Activated CD8-positive, alpha-beta T cell treated with anti-CD3 and anti-CD28 coated beads for 36 hours (primary cell): ENCODE measurements around the gene ZNRF2. TPM values are rescaled to one million over a fixed set of nuclear protein-coding genes. Genes with fewer than 3 reads are reported as not detected.
"Not testable (repeated sequence)": the region's sequence is repeated elsewhere in the genome, so short reads cannot be mapped to it uniquely, and the experiment has no call there.

Experiments used
- ATAC-seq: fragments of 200-7000 bp; cut with Tn5 transposase; one replicate; pipeline ENCODE4 v1.10.0; 2021; ENCODE audit warnings: mild to moderate bottlenecking, moderate library complexity
- CTCF ChIA-PET: fragments of 350-600 bp; sonication (Branson Sonifier 250); formaldehyde crosslinking; loops from one replicate; lab custom pipeline; 2021; ENCODE audit warnings: antibody characterized with exemption; lab: Charles Lee
- POLR2A ChIA-PET: fragments of 350-600 bp; sonication (Branson Sonifier 250); formaldehyde crosslinking; loops from one replicate; lab custom pipeline; 2021; ENCODE audit warnings: antibody characterized with exemption; lab: Charles Lee
- DNase-seq: peaks from one replicate; pipeline ENCODE4 v3.0.0-alpha.2; 2020
- H3K27ac Mint-ChIP-seq: one replicate; pipeline ENCODE4 v1.8.0; 2021; ENCODE audit warnings: mild to moderate bottlenecking, mixed read lengths
- H3K27me3 Mint-ChIP-seq: one replicate; pipeline ENCODE4 v1.8.0; 2021; ENCODE audit warnings: mixed read lengths
- H3K36me3 Mint-ChIP-seq: one replicate; pipeline ENCODE4 v1.8.0; 2021; ENCODE audit warnings: low read depth, mixed read lengths
- H3K4me1 Mint-ChIP-seq: one replicate; pipeline ENCODE4 v1.8.0; 2021; ENCODE audit warnings: low read depth, mixed read lengths
- H3K4me3 Mint-ChIP-seq: one replicate; pipeline ENCODE4 v1.8.0; 2021; ENCODE audit warnings: mild to moderate bottlenecking, moderate library complexity, mixed read lengths
- H3K9me3 Mint-ChIP-seq: one replicate; pipeline ENCODE4 v1.8.0; 2021; ENCODE audit warnings: mixed read lengths
- intact Hi-C: fragments of 100-400 bp; cut with micrococcal nuclease; formaldehyde crosslinking; loops from one replicate; pipeline ENCODE4 v1.10.0; 2022
- total RNA-seq, 2 experiments: library from RNA; stranded (reverse); gene quantifications; one replicate each; pipeline ENCODE4 v1.2.3, GENCODE V29; 2021
- TF ChIP-seq, protein P1 (sequence below): fragments of 200-600 bp; IDR thresholded peaks from one replicate; pipeline ENCODE4 v1.8.0; 2022; ENCODE audit warnings: antibody characterized with exemption, mild to moderate bottlenecking

Gene ZNRF2
- total RNA-seq, 2 experiments from 2014 or later = 8.9 to 9.7 TPM

DNA sequence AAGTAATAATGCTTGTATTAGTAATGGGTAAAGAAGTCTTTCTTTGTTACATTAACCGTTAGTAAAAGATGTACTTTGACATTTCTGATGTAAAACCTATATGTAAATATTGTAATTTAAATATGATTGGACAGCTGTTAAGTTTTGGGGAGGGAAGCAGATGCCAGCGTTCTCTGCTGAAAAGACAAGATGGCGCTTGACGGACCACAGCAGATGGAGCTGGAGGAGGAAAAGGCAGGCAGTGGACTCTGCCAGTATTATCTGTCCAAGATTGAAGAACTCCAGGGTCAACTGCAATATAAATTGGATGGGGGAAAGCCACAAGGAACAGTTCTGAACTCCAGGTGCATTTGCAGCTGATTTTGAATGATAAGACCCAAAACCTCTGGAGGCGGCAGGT lies 86.9 kb downstream of the ZNRF2 start:
- H3K4me3 Mint-ChIP-seq = no peak overlapping the region
- peaks cover 5% of the 10 kb centered on the region for H3K36me3 Mint-ChIP-seq
- TF ChIP-seq, protein P1, sequence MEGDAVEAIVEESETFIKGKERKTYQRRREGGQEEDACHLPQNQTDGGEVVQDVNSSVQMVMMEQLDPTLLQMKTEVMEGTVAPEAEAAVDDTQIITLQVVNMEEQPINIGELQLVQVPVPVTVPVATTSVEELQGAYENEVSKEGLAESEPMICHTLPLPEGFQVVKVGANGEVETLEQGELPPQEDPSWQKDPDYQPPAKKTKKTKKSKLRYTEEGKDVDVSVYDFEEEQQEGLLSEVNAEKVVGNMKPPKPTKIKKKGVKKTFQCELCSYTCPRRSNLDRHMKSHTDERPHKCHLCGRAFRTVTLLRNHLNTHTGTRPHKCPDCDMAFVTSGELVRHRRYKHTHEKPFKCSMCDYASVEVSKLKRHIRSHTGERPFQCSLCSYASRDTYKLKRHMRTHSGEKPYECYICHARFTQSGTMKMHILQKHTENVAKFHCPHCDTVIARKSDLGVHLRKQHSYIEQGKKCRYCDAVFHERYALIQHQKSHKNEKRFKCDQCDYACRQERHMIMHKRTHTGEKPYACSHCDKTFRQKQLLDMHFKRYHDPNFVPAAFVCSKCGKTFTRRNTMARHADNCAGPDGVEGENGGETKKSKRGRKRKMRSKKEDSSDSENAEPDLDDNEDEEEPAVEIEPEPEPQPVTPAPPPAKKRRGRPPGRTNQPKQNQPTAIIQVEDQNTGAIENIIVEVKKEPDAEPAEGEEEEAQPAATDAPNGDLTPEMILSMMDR = no peak
- H3K27ac Mint-ChIP-seq = no peak overlapping the region
- DNase-seq (no peak), ATAC-seq (no peak)
- ChIA-PET CTCF (interaction anchor here (1.2 to 1.4 kb wide), 2 partner anchors 19 to 96 kb away, joined by 3 read pairs; no protein-coding TSS in a partner anchor), POLR2A (interaction anchor here (0.6 to 0.7 kb wide), 2 partner anchors 77 to 86 kb away, joined by 3 to 4 read pairs; no protein-coding TSS in a partner anchor)
- no peaks in the 10 kb centered on the region for H3K27me3 Mint-ChIP-seq
- intact Hi-C loops = no loop called here
- H3K4me1 Mint-ChIP-seq = no peaks in the 10 kb centered on the region
- H3K9me3 Mint-ChIP-seq = no peaks in the 10 kb centered on the region

DNA sequence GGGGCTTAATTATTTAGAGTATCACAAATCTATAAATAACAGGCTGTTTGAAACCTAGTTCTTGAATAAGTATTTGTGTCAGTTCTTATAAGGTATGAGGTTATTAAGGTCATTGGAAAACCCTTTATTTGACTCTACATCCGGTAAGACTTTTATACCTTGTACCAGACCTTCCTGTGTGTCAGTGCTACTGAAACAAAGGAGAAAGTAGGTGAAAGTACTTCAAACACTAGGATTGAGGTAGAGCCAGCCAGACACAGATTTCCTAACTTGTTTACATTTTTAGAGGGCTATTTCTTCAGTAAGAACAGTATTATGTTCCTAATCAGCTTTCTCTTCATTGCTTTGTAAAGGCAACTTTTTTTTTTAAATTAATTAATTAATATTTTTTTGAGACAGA lies 93.9 kb downstream of the ZNRF2 start:
- Mint-ChIP-seq H3K27me3 (no peaks in the 10 kb centered on the region), H3K27ac (no peak overlapping the region), H3K36me3 (no peaks in the 10 kb centered on the region), H3K9me3 (peaks cover 2% of the 10 kb centered on the region), H3K4me3 (no peak overlapping the region), H3K4me1 (no peaks in the 10 kb centered on the region)
- CTCF ChIA-PET = no interaction called here
- no peak for ATAC-seq
- TF ChIP-seq, protein P1 = no peak
- DNase-seq = no peak
- intact Hi-C loops = no loop called here
- POLR2A ChIA-PET = interaction anchor here (0.6 kb wide), 1 partner anchor 289 kb away, joined by 3 read pairs; no protein-coding TSS in a partner anchor

DNA sequence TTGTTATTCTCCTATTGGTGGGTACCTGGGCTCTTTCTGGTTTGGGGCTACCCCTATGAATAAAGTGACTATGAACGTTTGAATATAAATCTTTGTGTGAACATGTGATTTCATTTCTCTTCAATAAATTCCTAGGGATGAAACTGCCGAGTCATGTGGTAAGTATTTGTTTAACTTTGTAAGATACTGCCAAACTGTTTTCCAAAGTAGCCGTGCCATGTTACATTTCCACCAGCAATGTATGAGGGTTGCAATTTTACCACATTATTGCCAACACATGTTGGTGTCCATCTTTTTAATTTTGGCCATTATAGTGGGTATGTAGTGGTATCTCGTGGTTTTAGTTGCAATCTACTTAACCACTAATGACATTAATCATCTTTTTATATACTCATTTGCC lies 94.7 kb downstream of the ZNRF2 start:
- intact Hi-C loops = no loop called here
- TF ChIP-seq, protein P1 = no peak
- no peak for DNase-seq
- Mint-ChIP-seq H3K27ac (no peak overlapping the region), H3K4me3 (no peak overlapping the region), H3K27me3 (no peaks in the 10 kb centered on the region), H3K36me3 (no peaks in the 10 kb centered on the region), H3K4me1 (no peaks in the 10 kb centered on the region), H3K9me3 (peaks cover 2% of the 10 kb centered on the region)
- no peak for ATAC-seq
- POLR2A ChIA-PET = no interaction called here
- CTCF ChIA-PET = no interaction called here

DNA sequence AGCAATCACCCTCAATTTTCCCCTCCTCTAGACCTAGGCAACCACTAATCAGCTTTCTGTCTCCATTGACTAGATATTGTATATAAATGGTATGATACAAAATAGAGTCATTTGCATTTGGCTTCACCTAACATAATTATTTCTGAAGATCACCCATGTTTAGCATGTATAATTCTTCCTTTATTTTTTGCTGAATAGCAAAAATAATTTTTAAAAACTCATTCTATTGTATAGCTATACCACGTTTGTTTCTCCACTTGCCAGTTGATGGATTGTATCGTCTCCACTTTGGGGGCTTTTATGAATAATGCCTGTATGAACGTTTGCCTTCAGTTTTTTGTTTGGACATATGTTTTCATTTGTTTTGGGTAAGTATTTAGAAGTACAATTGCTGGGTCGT lies 95.3 kb downstream of the ZNRF2 start:
- no peak overlapping the region for H3K27ac Mint-ChIP-seq
- intact Hi-C loops = no loop called here
- H3K27me3 Mint-ChIP-seq = no peaks in the 10 kb centered on the region
- TF ChIP-seq, protein P1 = no peak
- ATAC-seq (no peak), DNase-seq (no peak)
- no peaks in the 10 kb centered on the region for H3K4me1 Mint-ChIP-seq
- peaks cover 2% of the 10 kb centered on the region for H3K9me3 Mint-ChIP-seq
- H3K4me3 Mint-ChIP-seq = no peak overlapping the region
- CTCF ChIA-PET = no interaction called here
- POLR2A ChIA-PET = interaction anchor here (0.6 kb wide), 1 partner anchor 33 kb away, joined by 3 read pairs; no protein-coding TSS in a partner anchor
- no peaks in the 10 kb centered on the region for H3K36me3 Mint-ChIP-seq

DNA sequence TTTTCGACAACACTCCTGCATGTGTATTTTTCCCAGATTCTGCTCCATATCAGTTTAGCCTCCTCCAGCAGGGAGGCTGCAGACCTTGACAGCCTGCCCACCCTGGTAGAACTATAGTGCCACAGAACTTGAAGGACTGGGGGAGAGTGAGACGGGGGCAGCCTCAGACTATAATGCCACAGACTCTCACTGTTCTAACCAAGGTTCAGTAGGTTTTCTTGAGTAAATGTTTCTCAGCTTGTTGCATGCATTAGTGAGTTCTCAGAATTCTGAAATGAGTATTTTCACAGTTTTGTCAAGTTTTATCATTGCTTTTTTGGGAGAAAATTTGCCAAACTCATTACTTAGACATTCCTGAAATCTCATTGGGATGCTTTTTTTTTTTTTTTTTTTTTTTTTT lies 95.9 kb downstream of the ZNRF2 start:
- POLR2A ChIA-PET = no interaction called here
- intact Hi-C loops = no loop called here
- TF ChIP-seq, protein P1 = no peak
- no peak overlapping the region for H3K4me3 Mint-ChIP-seq
- peaks cover 2% of the 10 kb centered on the region for H3K9me3 Mint-ChIP-seq
- H3K4me1 Mint-ChIP-seq = no peaks in the 10 kb centered on the region
- DNase-seq (no peak), ATAC-seq (no peak)
- H3K27ac Mint-ChIP-seq = no peak overlapping the region
- CTCF ChIA-PET = no interaction called here
- H3K36me3 Mint-ChIP-seq = no peaks in the 10 kb centered on the region
- H3K27me3 Mint-ChIP-seq = no peaks in the 10 kb centered on the region

DNA sequence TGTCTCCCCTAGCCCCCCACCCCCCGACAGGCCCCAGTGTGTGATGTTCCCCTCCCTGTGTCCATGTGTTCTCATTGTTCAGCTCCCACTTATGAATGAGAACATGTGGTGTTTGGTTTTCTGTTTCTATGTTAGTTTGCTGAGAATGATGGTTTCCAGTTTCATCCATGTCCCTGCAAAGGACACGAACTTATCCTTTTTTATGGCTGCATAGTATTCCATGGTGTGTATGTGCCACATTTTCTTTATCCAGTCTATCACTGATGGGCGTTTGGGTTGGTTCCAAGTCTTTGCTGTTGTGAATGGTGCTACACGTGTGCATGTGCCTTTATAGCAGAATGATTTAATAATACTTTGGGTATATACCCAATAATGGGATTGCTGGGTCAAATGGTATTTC lies 96.4 kb downstream of the ZNRF2 start:
- H3K4me3 Mint-ChIP-seq, POLR2A ChIA-PET, DNase-seq, H3K9me3 Mint-ChIP-seq, intact Hi-C loops, H3K36me3 Mint-ChIP-seq, H3K4me1 Mint-ChIP-seq, H3K27ac Mint-ChIP-seq, H3K27me3 Mint-ChIP-seq, CTCF ChIA-PET, ATAC-seq: not testable (repeated sequence)
